ENCODE results near the gene METAP1. TPM values are rescaled to one million over a fixed set of nuclear protein-coding genes. Genes with fewer than 3 reads are reported as not detected.
"Not testable (repeated sequence)": the region's sequence is repeated elsewhere in the genome, so short reads cannot be mapped to it uniquely, and the experiment has no call there.

The METAP1 gene
- total and polyA plus RNA-seq, 2 of the 8 experiments (the other 6 are each of a cell fraction or from before 2014, with no cell fraction given): 50.6 to 85.2 TPM

DNA sequence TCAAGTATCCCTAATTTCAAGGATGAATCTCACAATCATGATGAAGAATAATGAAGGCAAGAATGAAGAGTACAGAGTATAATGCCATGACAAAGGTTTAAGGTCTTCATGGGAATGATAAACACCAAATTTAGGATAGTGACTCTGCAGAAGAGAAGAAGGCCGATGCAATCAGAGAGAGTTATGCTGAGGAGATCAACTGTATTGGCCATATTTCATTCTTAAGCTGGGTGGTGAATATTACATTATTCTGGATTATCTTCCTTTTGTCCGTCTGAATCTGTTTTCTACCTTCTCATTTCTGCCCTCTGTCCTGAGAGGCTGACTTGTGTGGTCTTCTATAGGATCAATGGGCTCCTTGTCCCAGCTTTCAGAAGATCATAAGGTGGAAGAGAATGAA lies 7.8 kb upstream of the METAP1 start (continued):
- no peak for TF ChIP-seq SIX5 (IDR thresholded peaks at IDR 0.05; ENCODE audit: low read depth, low read length)
- TF ChIP-seq GABPA (IDR thresholded peaks at IDR 0.05; ENCODE audit: borderline replicate concordance, insufficient read depth, low read length): no peak
- TF ChIP-seq NRF1 (IDR thresholded peaks at IDR 0.05; ENCODE audit: low read depth, low read length): no peak
- no peak for TF ChIP-seq FOSL1 (IDR thresholded peaks at IDR 0.05; ENCODE audit: insufficient read depth, low read depth, low read length)
- TF ChIP-seq SP2 (IDR thresholded peaks at IDR 0.05; ENCODE audit: low read length): no peak
- TF ChIP-seq JUN (IDR thresholded peaks at IDR 0.05; ENCODE audit: low read depth, low read length): no peak
- TF ChIP-seq POLR2AphosphoS5 (IDR thresholded peaks at IDR 0.05; ENCODE audit: low read depth, low read length): no peak
- TF ChIP-seq CBX8 (IDR thresholded peaks at IDR 0.05; ENCODE audit: borderline replicate concordance, low read depth, low read length): no peak

DNA sequence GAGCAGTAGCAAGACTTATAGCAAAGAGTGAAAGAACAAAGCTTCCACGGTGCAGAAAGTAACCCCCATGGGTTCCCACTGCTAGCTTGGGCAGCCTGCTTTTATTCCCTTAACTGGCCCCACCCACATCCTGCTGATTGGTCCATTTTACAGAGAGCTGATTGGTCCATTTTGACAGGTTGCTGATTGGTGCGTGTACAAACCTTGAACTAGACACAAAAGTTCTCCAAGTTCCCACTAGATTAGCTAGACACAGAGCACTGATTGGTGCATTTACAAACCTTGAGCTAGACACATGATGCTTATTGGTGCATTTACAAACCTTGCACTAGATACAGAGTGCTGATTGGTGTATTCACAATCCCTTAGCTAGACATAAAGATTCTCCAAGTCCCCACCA lies 2.7 kb upstream of the METAP1 start:
- WGBS, 2 experiments (ENCODE audit: extremely low coverage in 1 of 2, insufficient coverage in 1 of 2, insufficient read length in 1 of 2, insufficient replicate concordance in 2 of 2, low coverage in 1 of 2, low lambda C conversion rate in 2 of 2, missing lambda C conversion rate in 1 of 2): 83% methylated on average over 2 of the region's 2 CpGs; no CpG with 5 or more reads in 1 of the 2 experiments
- CTCF ChIA-PET (ENCODE audit: partially characterized antibody): interaction anchor here (0.9 to 1.5 kb wide), 3 partner anchors 54 to 411 kb away, joined by 3 to 5 read pairs (median 4); no protein-coding TSS in a partner anchor

More for the DNA sequence above, 2.7 kb upstream of the METAP1 start:
- H4K5ac ChIP-seq (ENCODE audit: insufficient read length, low read depth, low read length); H3K56ac ChIP-seq (replicated peaks; ENCODE audit: insufficient read length, low read depth, low read length); H3K4me3 ChIP-seq (ENCODE audit: extremely low read depth in 1 of 4, insufficient read depth in 2 of 4, low read depth in 3 of 4, low read length in 4 of 4); H2BK12ac ChIP-seq (ENCODE audit: low read depth, low read length); H3K79me1 ChIP-seq (ENCODE audit: low read depth, low read length); H2BK20ac ChIP-seq (ENCODE audit: low read length); H3K4me2 ChIP-seq (ENCODE audit: insufficient read depth in 1 of 2, low read depth in 2 of 2, low read length in 2 of 2); H2BK120ac ChIP-seq (replicated peaks; ENCODE audit: low read depth, low read length); H3K36me3 ChIP-seq (ENCODE audit: control insufficient read depth in 2 of 4, insufficient read depth in 4 of 4, low read length in 3 of 4); H3K23ac ChIP-seq (ENCODE audit: insufficient read length); H3K27me3 ChIP-seq (replicated peaks in 1 of 4; ENCODE audit: control insufficient read depth in 3 of 4, extremely low read depth in 1 of 4, insufficient read depth in 3 of 4, low read length in 3 of 4); H4K91ac ChIP-seq (replicated peaks; ENCODE audit: insufficient read length, low read length); H4K8ac ChIP-seq (ENCODE audit: extremely low read depth, insufficient read depth, low read length); H2BK15ac ChIP-seq (ENCODE audit: low read length); H4K20me1 ChIP-seq (replicated peaks in 1 of 2; ENCODE audit: control insufficient read depth in 1 of 2, insufficient read depth in 2 of 2, low read length in 2 of 2); H3K9me3 ChIP-seq (ENCODE audit: insufficient read depth in 2 of 2, low read depth in 1 of 2, low read length in 1 of 2); H3K4me1 ChIP-seq (replicated peaks in 1 of 4; ENCODE audit: control insufficient read depth in 3 of 4, insufficient read depth in 4 of 4, low read length in 3 of 4); H2AK5ac ChIP-seq (ENCODE audit: low read depth, low read length); H2AFZ ChIP-seq (ENCODE audit: low read length); H3K14ac ChIP-seq (ENCODE audit: insufficient read length); H3K23me2 ChIP-seq (ENCODE audit: low read depth, low read length); FAIRE-seq; H3K18ac ChIP-seq (ENCODE audit: extremely low read depth, low read length); H3K9ac ChIP-seq (replicated peaks in 1 of 4; ENCODE audit: extremely low read depth in 1 of 4, low read depth in 3 of 4, low read length in 3 of 4); H3K4ac ChIP-seq (replicated peaks; ENCODE audit: insufficient read length, low read depth, low read length); H3K27ac ChIP-seq (ENCODE audit: low read depth, low read length); H2BK5ac ChIP-seq (ENCODE audit: low read depth, low read length); DNase-seq (ENCODE audit: low read depth in 1 of 2, low spot score in 2 of 2): not testable (repeated sequence)
- peaks cover 16 to 19% of the 10 kb centered on the region in 2 experiments for H3K79me2 ChIP-seq (ENCODE audit: control insufficient read depth in 1 of 2, insufficient read depth in 2 of 2, low read length in 2 of 2)
- POLR2A ChIA-PET (ENCODE audit: partially characterized antibody): interaction anchor here (1.6 kb wide), 1 partner anchor 65 kb away, joined by 5 read pairs; the partner anchor contains the start of gene EIF4E
